ENCODE measurements around the gene SCARB1.
"Not testable (repeated sequence)": the region's sequence is repeated elsewhere in the genome, so short reads cannot be mapped to it uniquely, and the experiment has no call there.

The SCARB1 gene

GRCh38 chr12:124884587-124885438 is 21.1 kb upstream of the SCARB1 start:
- DNase-seq (ENCODE audit: low read depth, low spot score): no peak

- no peak for DNase-seq (ENCODE audit: low read depth, low spot score)
Measured at GRCh38 chr12:124883263-124884130, 19.8 kb upstream of the SCARB1 start.

- no peak for DNase-seq (ENCODE audit: low read depth, low spot score)
Measured at GRCh38 chr12:124881123-124881522, 17.5 kb upstream of the SCARB1 start.

GRCh38 chr12:124880335-124880734 is 16.7 kb upstream of the SCARB1 start:
- DNase-seq (ENCODE audit: low read depth, low spot score): not testable (repeated sequence)

GRCh38 chr12:124878795-124879516 is 15.3 kb upstream of the SCARB1 start:
- DNase-seq (ENCODE audit: low read depth, low spot score): no peak

GRCh38 chr12:124877423-124877822 is 13.8 kb upstream of the SCARB1 start:
- no peak for DNase-seq (ENCODE audit: low read depth, low spot score)

- no peak for DNase-seq (ENCODE audit: low read depth, low spot score)
Measured at GRCh38 chr12:124876171-124876570, 12.5 kb upstream of the SCARB1 start.

- DNase-seq (ENCODE audit: low read depth, low spot score): no peak
Measured at GRCh38 chr12:124875803-124876132, 12.1 kb upstream of the SCARB1 start.

- DNase-seq (ENCODE audit: low read depth, low spot score): no peak
Measured at GRCh38 chr12:124874988-124875802, 11.5 kb upstream of the SCARB1 start.

GRCh38 chr12:124874188-124874587 is 10.5 kb upstream of the SCARB1 start:
- no peak for DNase-seq (ENCODE audit: low read depth, low spot score)

GRCh38 chr12:124872068-124872719 is 8.5 kb upstream of the SCARB1 start:
- no peak for DNase-seq (ENCODE audit: low read depth, low spot score)

GRCh38 chr12:124871297-124871696 is 7.6 kb upstream of the SCARB1 start:
- DNase-seq (ENCODE audit: low read depth, low spot score): no peak

- DNase-seq (ENCODE audit: low read depth, low spot score): no peak
Measured at GRCh38 chr12:124870515-124870914, 6.9 kb upstream of the SCARB1 start.

- no peak for DNase-seq (ENCODE audit: low read depth, low spot score)
Measured at GRCh38 chr12:124869059-124869665, 5.5 kb upstream of the SCARB1 start.

- DNase-seq (ENCODE audit: low read depth, low spot score): no peak
Measured at GRCh38 chr12:124868252-124869058, 4.8 kb upstream of the SCARB1 start.

- no peak for DNase-seq (ENCODE audit: low read depth, low spot score)
Measured at GRCh38 chr12:124867401-124867930, 3.8 kb upstream of the SCARB1 start.

GRCh38 chr12:124866883-124867400 is 3.3 kb upstream of the SCARB1 start:
- no peak for DNase-seq (ENCODE audit: low read depth, low spot score)

- no peak for DNase-seq (ENCODE audit: low read depth, low spot score)
Measured at GRCh38 chr12:124866195-124866882, 2.7 kb upstream of the SCARB1 start.

All from activated CD4-positive, CD25-positive, alpha-beta regulatory T cell treated with anti-CD3 and anti-CD28 coated beads, Interleukin-2, amount 50 U/mL, for 16 hours (primary cell).